Transverse colon (tissue), 4 donors: ENCODE data around the gene SECISBP2.

Experiments
- POLR2A ChIP-seq: fragments of 450-650 bp; IDR thresholded peaks from one replicate; pipeline ENCODE4 v1.6.1; 2016; ENCODE audit warnings: antibody characterized with exemption, mild to moderate bottlenecking, moderate library complexity
- POLR2AphosphoS5 ChIP-seq, 3 donors: sonication (generic); formaldehyde crosslinking; IDR thresholded peaks; one replicate each; pipeline ENCODE4 v1.6.1; 2016; ENCODE audit warnings: antibody characterized with exemption in 3 of 3
- TF ChIP-seq, protein P1 (sequence below), 5 experiments: fragments of 200-600 bp in 3 of 5; fragments of 450-650 bp in 2 of 5; sonication (generic) in 3 of 5; IDR thresholded peaks; 1 replicate in 2 of 5; 2 replicates in 3 of 5; pipeline ENCODE4 v1.5.1; 2016 to 2017; ENCODE audit warnings: antibody characterized with exemption in 5 of 5, inconsistent platforms in 3 of 5, mild to moderate bottlenecking in 2 of 5, moderate library complexity in 1 of 5

- TF ChIP-seq, protein P1, sequence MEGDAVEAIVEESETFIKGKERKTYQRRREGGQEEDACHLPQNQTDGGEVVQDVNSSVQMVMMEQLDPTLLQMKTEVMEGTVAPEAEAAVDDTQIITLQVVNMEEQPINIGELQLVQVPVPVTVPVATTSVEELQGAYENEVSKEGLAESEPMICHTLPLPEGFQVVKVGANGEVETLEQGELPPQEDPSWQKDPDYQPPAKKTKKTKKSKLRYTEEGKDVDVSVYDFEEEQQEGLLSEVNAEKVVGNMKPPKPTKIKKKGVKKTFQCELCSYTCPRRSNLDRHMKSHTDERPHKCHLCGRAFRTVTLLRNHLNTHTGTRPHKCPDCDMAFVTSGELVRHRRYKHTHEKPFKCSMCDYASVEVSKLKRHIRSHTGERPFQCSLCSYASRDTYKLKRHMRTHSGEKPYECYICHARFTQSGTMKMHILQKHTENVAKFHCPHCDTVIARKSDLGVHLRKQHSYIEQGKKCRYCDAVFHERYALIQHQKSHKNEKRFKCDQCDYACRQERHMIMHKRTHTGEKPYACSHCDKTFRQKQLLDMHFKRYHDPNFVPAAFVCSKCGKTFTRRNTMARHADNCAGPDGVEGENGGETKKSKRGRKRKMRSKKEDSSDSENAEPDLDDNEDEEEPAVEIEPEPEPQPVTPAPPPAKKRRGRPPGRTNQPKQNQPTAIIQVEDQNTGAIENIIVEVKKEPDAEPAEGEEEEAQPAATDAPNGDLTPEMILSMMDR (IDR thresholded peaks at IDR 0.05), result no peak
- TF ChIP-seq POLR2AphosphoS5 (IDR thresholded peaks at IDR 0.05) (no peak), POLR2A (no peak)
Observed at GRCh38 chr9:89374176-89374575, 55.9 kb downstream of the SECISBP2 start.
